Measurements from ENCODE around the gene CCDC57.

The CCDC57 gene

GRCh38 chr17:82246365-82247181, 33.9 kb upstream of the CCDC57 start:
- TF ChIP-seq CTCF (IDR thresholded peaks at IDR 0.05; ENCODE audit: low read length) (no peak), EZH2 (optimal IDR thresholded peaks at IDR 0.05; ENCODE audit: low read depth, low read length) (no peak), EZH2phosphoT487 (IDR thresholded peaks at IDR 0.05; ENCODE audit: low read length) (no peak)
- no peaks in the 10 kb centered on the region for H3F3A ChIP-seq (ENCODE audit: insufficient read depth, low read length)
- no peak overlapping the region for H3K27ac ChIP-seq (ENCODE audit: low read length)
- H3K9ac ChIP-seq (ENCODE audit: low read length), result no peak overlapping the region
- no peaks in the 10 kb centered on the region for H3K9me2 ChIP-seq (replicated peaks; ENCODE audit: insufficient read depth, low read length)
- no peak overlapping the region for H3K4me2 ChIP-seq (ENCODE audit: low read depth, low read length)
- no peak overlapping the region for H3K4me3 ChIP-seq (ENCODE audit: low read length)
- H3K9me3 ChIP-seq (replicated peaks; ENCODE audit: insufficient read depth, low read length), result no peaks in the 10 kb centered on the region
- no peak overlapping the region for H2AFZ ChIP-seq (ENCODE audit: low read length)
- H3K79me2 ChIP-seq (ENCODE audit: low read length), result peaks cover 71% of the 10 kb centered on the region
- no peak for DNase-seq
- H3K4me1 ChIP-seq (ENCODE audit: low read length), result no peaks in the 10 kb centered on the region
- H4K20me1 ChIP-seq (ENCODE audit: insufficient read depth, low read length), result no peaks in the 10 kb centered on the region
- peaks cover 9% of the 10 kb centered on the region; the same call in 1 of the 2 replicates for H3K36me3 ChIP-seq (replicated peaks; ENCODE audit: insufficient read depth, low read length)
- H3K27me3 ChIP-seq (replicated peaks; ENCODE audit: insufficient read depth, low read length), result no peaks in the 10 kb centered on the region

GRCh38 chr17:82246040-82246364, 33.4 kb upstream of the CCDC57 start:
- Histone ChIP-seq H3F3A (ENCODE audit: insufficient read depth, low read length) (no peaks in the 10 kb centered on the region), H3K9ac (ENCODE audit: low read length) (no peak overlapping the region), H3K79me2 (ENCODE audit: low read length) (peaks cover 65% of the 10 kb centered on the region), H3K9me2 (replicated peaks; ENCODE audit: insufficient read depth, low read length) (no peaks in the 10 kb centered on the region), H3K4me1 (ENCODE audit: low read length) (no peaks in the 10 kb centered on the region), H3K4me3 (ENCODE audit: low read length) (no peak overlapping the region), H3K4me2 (ENCODE audit: low read depth, low read length) (no peak overlapping the region), H3K27ac (ENCODE audit: low read length) (no peak overlapping the region), H3K9me3 (replicated peaks; ENCODE audit: insufficient read depth, low read length) (no peaks in the 10 kb centered on the region), H2AFZ (ENCODE audit: low read length) (no peak overlapping the region), H3K27me3 (replicated peaks; ENCODE audit: insufficient read depth, low read length) (no peaks in the 10 kb centered on the region), H3K36me3 (replicated peaks; ENCODE audit: insufficient read depth, low read length) (peaks cover 3% of the 10 kb centered on the region; the same call in 1 of the 2 replicates), H4K20me1 (ENCODE audit: insufficient read depth, low read length) (no peaks in the 10 kb centered on the region)
- DNase-seq, result no peak
- no peak for TF ChIP-seq CTCF (IDR thresholded peaks at IDR 0.05; ENCODE audit: low read length)
- TF ChIP-seq EZH2phosphoT487 (IDR thresholded peaks at IDR 0.05; ENCODE audit: low read length), result no peak
- no peak for TF ChIP-seq EZH2 (optimal IDR thresholded peaks at IDR 0.05; ENCODE audit: low read depth, low read length)

GRCh38 chr17:82245134-82246039, 32.7 kb upstream of the CCDC57 start:
- Histone ChIP-seq H3K4me1 (ENCODE audit: low read length) (no peaks in the 10 kb centered on the region), H3K4me2 (ENCODE audit: low read depth, low read length) (no peak overlapping the region), H3K79me2 (ENCODE audit: low read length) (peaks cover 59% of the 10 kb centered on the region), H4K20me1 (ENCODE audit: insufficient read depth, low read length) (no peaks in the 10 kb centered on the region), H3K27me3 (replicated peaks; ENCODE audit: insufficient read depth, low read length) (no peaks in the 10 kb centered on the region), H3F3A (ENCODE audit: insufficient read depth, low read length) (no peaks in the 10 kb centered on the region), H3K9ac (ENCODE audit: low read length) (no peak overlapping the region), H3K27ac (ENCODE audit: low read length) (no peak overlapping the region), H3K36me3 (replicated peaks; ENCODE audit: insufficient read depth, low read length) (peaks cover 3% of the 10 kb centered on the region; the same call in 1 of the 2 replicates), H2AFZ (ENCODE audit: low read length) (no peak overlapping the region), H3K4me3 (ENCODE audit: low read length) (no peak overlapping the region), H3K9me3 (replicated peaks; ENCODE audit: insufficient read depth, low read length) (no peaks in the 10 kb centered on the region), H3K9me2 (replicated peaks; ENCODE audit: insufficient read depth, low read length) (no peaks in the 10 kb centered on the region)
- no peak for DNase-seq
- TF ChIP-seq CTCF (IDR thresholded peaks at IDR 0.05; ENCODE audit: low read length), result no peak
- TF ChIP-seq EZH2phosphoT487 (IDR thresholded peaks at IDR 0.05; ENCODE audit: low read length), result no peak
- no peak for TF ChIP-seq EZH2 (optimal IDR thresholded peaks at IDR 0.05; ENCODE audit: low read depth, low read length)

Data from MM.1S (cell line).